Prostate gland (tissue), 2 donors: ENCODE data around the gene ADAM15. TPM values are rescaled to one million over a fixed set of nuclear protein-coding genes. Genes with fewer than 3 reads are reported as not detected.

ENCODE experiments used
- DNase-seq: peaks from one replicate; pipeline ENCODE4 v3.0.0-alpha.2; 2019; ENCODE audit warnings: low spot score
- H3K27ac ChIP-seq, 2 donors: fragments of 200-600 bp; sonication (generic); 2 replicates each; pipeline ENCODE4 v1.5.1; 2017 to 2019
- H3K27me3 ChIP-seq: fragments of 200-600 bp; sonication (generic); replicated peaks from 2 replicates; pipeline ENCODE4 v1.5.1; 2019; ENCODE audit not compliant: insufficient read depth
- H3K36me3 ChIP-seq, 2 donors: fragments of 200-600 bp; sonication (generic); 1 replicate in 1 of 2; 2 replicates in 1 of 2; pipeline versions ENCODE4 v1.5.1 to v1.8.1; 2017 to 2019
- H3K4me1 ChIP-seq: fragments of 200-600 bp; sonication (generic); replicated peaks from 2 replicates; pipeline ENCODE4 v1.5.1; 2019
- H3K4me3 ChIP-seq, 2 donors: fragments of 200-600 bp; sonication (generic); 2 replicates each; pipeline ENCODE4 v1.5.1; 2017 to 2019
- H3K9me3 ChIP-seq: fragments of 200-600 bp; sonication (generic); 2 replicates; pipeline ENCODE4 v1.5.1; 2017
- POLR2A ChIP-seq: fragments of 450-650 bp; IDR thresholded peaks from one replicate; pipeline ENCODE4 v1.6.1; 2016; ENCODE audit warnings: antibody characterized with exemption, mild to moderate bottlenecking
- POLR2AphosphoS5 ChIP-seq: sonication (generic); formaldehyde crosslinking; IDR thresholded peaks from one replicate; pipeline ENCODE4 v1.6.1; 2017; ENCODE audit warnings: antibody characterized with exemption
- WGBS: methylation state at CpG from one replicate; pipeline ENCODE4 v1.1.5; 2018; 5-methylcytosine and 5-hydroxymethylcytosine counted together
- intact Hi-C: fragments of 100-400 bp; cut with DNase I; formaldehyde crosslinking; loops from one replicate; pipeline ENCODE4 v1.14.2; 2022
- total RNA-seq, 2 donors: library from RNA; depleted of rRNA; stranded (reverse); fragments of >200 nt; gene quantifications; one replicate each; pipeline ENCODE4 v1.1.0, GENCODE V29; 2016
- TF ChIP-seq, protein P1 (sequence below), 4 experiments: fragments of 200-600 bp in 2 of 4; fragments of 450-650 bp in 2 of 4; sonication (generic) in 2 of 4; IDR thresholded peaks; 1 replicate in 3 of 4; 2 replicates in 1 of 4; pipeline ENCODE4 v1.5.1; 2016 to 2019; ENCODE audit warnings: antibody characterized with exemption in 4 of 4, mild to moderate bottlenecking in 2 of 4, moderate library complexity in 2 of 4

Gene ADAM15
- total RNA-seq, 2 donors from 2014 or later = 72.5 to 138 TPM

DNA sequence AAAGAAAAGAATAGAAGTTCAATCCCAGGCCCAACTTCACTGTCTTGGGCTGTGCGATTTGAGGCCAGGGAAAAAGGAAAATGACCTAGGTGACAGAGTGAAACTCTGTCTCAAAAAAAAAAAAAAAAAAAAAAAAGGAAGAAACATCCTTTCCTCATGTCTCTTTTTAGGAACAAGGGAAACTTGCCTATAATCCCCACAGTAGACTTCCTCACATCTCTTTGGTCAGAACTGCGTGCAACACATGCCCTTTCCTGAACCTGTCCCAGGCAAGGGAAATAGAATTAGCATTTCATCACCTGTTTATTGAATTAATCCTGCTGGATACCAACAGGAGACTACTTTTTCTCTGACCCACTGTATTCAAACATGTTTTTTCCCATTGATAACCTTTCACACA lies 15.2 kb upstream of the ADAM15 start:
- TF ChIP-seq POLR2A (no peak), POLR2AphosphoS5 (no peak)
- TF ChIP-seq, protein P1, sequence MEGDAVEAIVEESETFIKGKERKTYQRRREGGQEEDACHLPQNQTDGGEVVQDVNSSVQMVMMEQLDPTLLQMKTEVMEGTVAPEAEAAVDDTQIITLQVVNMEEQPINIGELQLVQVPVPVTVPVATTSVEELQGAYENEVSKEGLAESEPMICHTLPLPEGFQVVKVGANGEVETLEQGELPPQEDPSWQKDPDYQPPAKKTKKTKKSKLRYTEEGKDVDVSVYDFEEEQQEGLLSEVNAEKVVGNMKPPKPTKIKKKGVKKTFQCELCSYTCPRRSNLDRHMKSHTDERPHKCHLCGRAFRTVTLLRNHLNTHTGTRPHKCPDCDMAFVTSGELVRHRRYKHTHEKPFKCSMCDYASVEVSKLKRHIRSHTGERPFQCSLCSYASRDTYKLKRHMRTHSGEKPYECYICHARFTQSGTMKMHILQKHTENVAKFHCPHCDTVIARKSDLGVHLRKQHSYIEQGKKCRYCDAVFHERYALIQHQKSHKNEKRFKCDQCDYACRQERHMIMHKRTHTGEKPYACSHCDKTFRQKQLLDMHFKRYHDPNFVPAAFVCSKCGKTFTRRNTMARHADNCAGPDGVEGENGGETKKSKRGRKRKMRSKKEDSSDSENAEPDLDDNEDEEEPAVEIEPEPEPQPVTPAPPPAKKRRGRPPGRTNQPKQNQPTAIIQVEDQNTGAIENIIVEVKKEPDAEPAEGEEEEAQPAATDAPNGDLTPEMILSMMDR (IDR thresholded peaks at IDR 0.05) = no peak
- Histone ChIP-seq H3K27ac (no peak overlapping the region), H3K36me3 (no peaks in the 10 kb centered on the region), H3K27me3 (no peaks in the 10 kb centered on the region), H3K4me1 (peaks cover 5% of the 10 kb centered on the region), H3K9me3 (no peaks in the 10 kb centered on the region), H3K4me3 (no peak overlapping the region)
- intact Hi-C loops = no loop called here
- no peak for DNase-seq
- WGBS = 89% methylated on average over 2 of the region's 2 CpGs

DNA sequence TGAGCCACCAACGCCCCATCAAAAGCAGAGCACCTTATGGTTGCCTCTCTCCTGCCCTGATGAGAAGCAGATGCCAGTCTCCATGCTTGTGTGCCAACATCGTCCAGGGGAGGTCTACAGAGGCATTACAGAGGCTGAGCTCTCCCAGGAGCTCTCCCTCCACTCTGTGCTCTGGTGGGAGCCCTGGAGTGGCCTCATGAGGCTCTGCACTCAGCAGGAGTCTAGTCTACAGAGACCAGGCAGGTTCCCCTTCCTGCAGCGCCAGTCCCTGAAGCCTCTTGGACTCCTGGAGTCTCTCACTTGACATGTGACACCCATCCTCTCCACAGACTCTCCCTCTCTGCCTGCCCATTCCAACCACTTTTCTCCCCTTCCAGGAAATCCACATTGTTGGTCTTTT lies 14.1 kb upstream of the ADAM15 start:
- intact Hi-C loops = no loop called here
- peaks cover 5% of the 10 kb centered on the region for H3K4me1 ChIP-seq
- no peak for DNase-seq
- no peak overlapping the region for H3K27ac ChIP-seq
- H3K36me3 ChIP-seq = no peaks in the 10 kb centered on the region
- no peak overlapping the region for H3K4me3 ChIP-seq
- H3K9me3 ChIP-seq = no peaks in the 10 kb centered on the region
- WGBS = 94% methylated on average over 3 of the region's 3 CpGs
- TF ChIP-seq, protein P1 (IDR thresholded peaks at IDR 0.05) = no peak
- TF ChIP-seq POLR2A (no peak), POLR2AphosphoS5 (no peak)
- no peaks in the 10 kb centered on the region for H3K27me3 ChIP-seq

DNA sequence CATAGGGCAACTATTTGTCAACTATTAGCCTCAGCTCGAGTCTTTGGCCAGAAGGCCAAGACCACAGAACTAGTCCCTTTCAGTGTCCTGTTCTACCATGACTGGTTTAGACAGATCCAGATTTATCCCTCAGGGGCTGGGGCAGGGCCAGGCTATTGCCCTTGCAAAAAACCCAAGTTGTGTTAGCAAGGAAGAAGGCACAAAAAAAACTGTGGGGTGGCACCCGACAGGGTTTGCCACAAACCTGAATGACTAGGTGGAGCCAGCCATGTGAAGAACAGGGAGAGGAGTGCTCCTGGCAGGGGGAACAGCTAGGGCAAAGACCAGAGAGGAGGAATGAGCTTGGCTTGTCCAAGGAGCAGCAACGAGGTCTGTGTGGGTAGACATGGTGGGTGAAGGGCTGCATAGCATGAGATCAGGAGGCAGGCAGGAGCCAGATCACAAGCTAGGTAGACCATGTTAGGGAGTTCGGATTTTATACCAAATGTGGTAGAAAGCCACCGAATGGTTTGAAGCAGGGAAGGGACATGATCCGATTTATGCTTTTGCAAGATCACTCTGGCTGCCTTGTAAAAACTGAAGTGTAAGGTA lies 13.2 kb upstream of the ADAM15 start:
- DNase-seq = no peak
- peaks cover 5% of the 10 kb centered on the region for H3K4me1 ChIP-seq
- H3K4me3 ChIP-seq = no peak overlapping the region
- no peaks in the 10 kb centered on the region for H3K36me3 ChIP-seq
- no peaks in the 10 kb centered on the region for H3K9me3 ChIP-seq
- TF ChIP-seq POLR2A = no peak
- TF ChIP-seq, protein P1 (IDR thresholded peaks at IDR 0.05) = no peak
- TF ChIP-seq POLR2AphosphoS5 = no peak
- intact Hi-C loops = no loop called here
- 68% methylated on average over 6 of the region's 6 CpGs for WGBS
- H3K27ac ChIP-seq = peak overlapping the region; percentile 66 to 72
- no peaks in the 10 kb centered on the region for H3K27me3 ChIP-seq

DNA sequence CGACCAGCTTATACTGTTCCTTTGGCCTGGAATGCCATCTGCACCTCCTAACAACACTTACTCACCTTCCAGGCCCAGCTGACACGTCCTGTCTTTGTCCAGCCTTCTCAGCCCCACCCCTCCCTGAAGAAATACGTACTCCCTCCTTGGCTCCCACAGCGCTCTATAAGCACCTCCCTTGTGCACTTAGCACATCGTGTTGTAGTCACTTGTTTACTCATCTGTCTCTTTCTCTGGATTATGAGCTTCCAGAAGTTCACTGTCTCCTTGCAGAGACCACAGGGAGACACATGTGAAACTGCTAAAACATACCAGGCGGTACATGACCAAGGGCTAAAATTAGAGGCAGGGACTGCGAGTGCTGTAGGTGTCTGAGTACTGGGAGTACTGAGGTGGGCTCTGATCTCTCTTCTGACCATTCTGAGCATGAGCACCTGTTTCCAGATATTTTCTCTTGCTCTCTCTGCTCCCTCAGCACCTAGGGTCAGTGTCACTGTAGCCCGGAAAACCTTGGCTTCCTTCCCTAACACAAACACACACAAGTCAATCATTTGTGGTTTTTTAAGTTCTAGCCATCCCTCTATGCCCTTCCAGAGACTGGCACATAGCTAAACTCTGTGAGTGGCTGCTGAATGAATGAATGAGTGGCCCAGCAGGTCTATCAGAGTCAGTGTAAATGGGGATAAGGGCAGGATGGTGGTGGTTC lies 12.4 kb upstream of the ADAM15 start:
- 11% methylated on average over 8 of the region's 8 CpGs for WGBS
- TF ChIP-seq, protein P1 (IDR thresholded peaks at IDR 0.05) = no peak
- peak; percentile 95 for TF ChIP-seq POLR2AphosphoS5
- no peak for TF ChIP-seq POLR2A
- Histone ChIP-seq H3K27me3 (no peaks in the 10 kb centered on the region), H3K36me3 (no peaks in the 10 kb centered on the region), H3K27ac (peak overlapping the region; percentile 66 to 72), H3K4me1 (peaks cover 5% of the 10 kb centered on the region), H3K4me3 (no peak overlapping the region), H3K9me3 (no peaks in the 10 kb centered on the region)
- peak; percentile 81 for DNase-seq
- intact Hi-C loops = no loop called here

DNA sequence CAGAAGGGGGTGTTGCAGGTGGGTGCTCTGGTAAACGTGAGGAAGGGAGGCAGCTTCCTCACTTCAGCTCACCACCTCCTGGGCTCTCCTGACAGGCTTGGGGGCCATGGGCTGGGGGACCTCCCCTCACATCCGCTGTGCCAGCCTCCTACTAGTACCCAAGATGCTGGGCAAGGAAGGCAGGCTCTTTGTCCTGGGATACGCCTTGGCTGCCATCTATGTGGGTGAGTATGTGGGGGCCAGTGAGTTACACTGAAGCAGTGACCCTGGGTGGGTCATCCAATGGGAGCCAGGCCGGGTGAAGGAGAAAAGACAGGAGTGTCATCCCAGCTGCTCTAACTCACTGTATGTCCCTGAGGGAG lies 11.8 kb upstream of the ADAM15 start:
- DNase-seq = no peak
- no peaks in the 10 kb centered on the region for H3K27me3 ChIP-seq
- intact Hi-C loops = no loop called here
- no peak overlapping the region for H3K4me3 ChIP-seq
- no peaks in the 10 kb centered on the region for H3K36me3 ChIP-seq
- H3K9me3 ChIP-seq = no peaks in the 10 kb centered on the region
- TF ChIP-seq POLR2A = no peak
- TF ChIP-seq POLR2AphosphoS5 = no peak
- TF ChIP-seq, protein P1 (IDR thresholded peaks at IDR 0.05) = no peak
- H3K4me1 ChIP-seq = peaks cover 5% of the 10 kb centered on the region
- WGBS = 74% methylated on average over 4 of the region's 4 CpGs
- H3K27ac ChIP-seq = peak overlapping the region; percentile 66 to 72
